Tibial artery (tissue), 4 donors: ENCODE results near the gene CDK8.

Experiments used
- DNase-seq, 2 donors: peaks; one replicate each; pipeline ENCODE4 v3.0.0-alpha.2; 2019
- H3K27ac ChIP-seq, 2 donors: fragments of 200-600 bp; sonication (generic) in 1 of 2; 1 replicate in 1 of 2; 2 replicates in 1 of 2; pipeline ENCODE4 v1.5.1; 2018 to 2019; ENCODE audit warnings: mild to moderate bottlenecking in 1 of 2
- H3K27me3 ChIP-seq, 2 donors: fragments of 200-600 bp; sonication (generic) in 1 of 2; one replicate each; pipeline versions ENCODE4 v1.5.1 to v1.6.0; 2016 to 2019
- H3K36me3 ChIP-seq, 3 donors: fragments of 200-600 bp; sonication (generic) in 2 of 3; one replicate each; pipeline ENCODE4 v1.5.1; 2016 to 2019; ENCODE audit warnings: mild to moderate bottlenecking in 2 of 3
- H3K4me1 ChIP-seq, 4 donors: fragments of 200-600 bp; sonication (generic) in 2 of 4; 1 replicate in 3 of 4; 2 replicates in 1 of 4; pipeline ENCODE4 v1.5.1; 2016 to 2019
- H3K4me3 ChIP-seq, 2 donors: fragments of 200-600 bp; sonication (generic) in 1 of 2; 1 replicate in 1 of 2; 2 replicates in 1 of 2; pipeline ENCODE4 v1.5.1; 2018 to 2019; ENCODE audit warnings: mild to moderate bottlenecking in 2 of 2
- H3K9me3 ChIP-seq, 3 donors: fragments of 200-600 bp; sonication (generic) in 1 of 3; one replicate each; pipeline ENCODE4 v1.5.1; 2016 to 2019
- CTCF ChIP-seq, 2 experiments: fragments of 200-600 bp in 1 of 2; fragments of 450-650 bp in 1 of 2; IDR thresholded peaks; one replicate each; pipeline ENCODE4 v1.5.1; 2017 to 2019; ENCODE audit warnings: antibody characterized with exemption in 2 of 2, mild to moderate bottlenecking in 1 of 2, moderate library complexity in 1 of 2
- intact Hi-C: fragments of 100-400 bp; cut with DNase I; formaldehyde crosslinking; loops from one replicate; pipeline ENCODE4 v1.15.0; 2023; ENCODE audit warnings: low total_unique reads

CDK8 gene

GRCh38 chr13:26433776-26434175 is 179.8 kb downstream of the CDK8 start:
- H3K4me3 ChIP-seq = no peak overlapping the region
- DNase-seq = no peak
- H3K36me3 ChIP-seq = no peaks in the 10 kb centered on the region
- no peak overlapping the region for H3K27ac ChIP-seq
- H3K4me1 ChIP-seq = peaks cover 0 to 15% (median 11%) of the 10 kb centered on the region in 4 donors
- no peaks in the 10 kb centered on the region for H3K27me3 ChIP-seq
- TF ChIP-seq CTCF (IDR thresholded peaks at IDR 0.05) = no peak
- intact Hi-C loops = no loop called here
- peaks cover 5 to 29% (median 11%) of the 10 kb centered on the region in 3 donors for H3K9me3 ChIP-seq

- Histone ChIP-seq H3K4me3 (no peak overlapping the region), H3K9me3 (peaks cover 5 to 29% (median 11%) of the 10 kb centered on the region in 3 donors), H3K4me1 (peaks cover 0 to 15% (median 11%) of the 10 kb centered on the region in 4 donors), H3K36me3 (no peaks in the 10 kb centered on the region), H3K27ac (no peak overlapping the region), H3K27me3 (no peaks in the 10 kb centered on the region)
- intact Hi-C loops = no loop called here
- DNase-seq = no peak
- no peak for TF ChIP-seq CTCF (IDR thresholded peaks at IDR 0.05)
Measured at GRCh38 chr13:26435171-26435570, 181.2 kb downstream of the CDK8 start.

GRCh38 chr13:26435646-26436045 is 181.7 kb downstream of the CDK8 start:
- intact Hi-C loops = no loop called here
- DNase-seq = no peak
- H3K9me3 ChIP-seq = peaks cover 5 to 29% (median 11%) of the 10 kb centered on the region in 3 donors
- no peaks in the 10 kb centered on the region for H3K36me3 ChIP-seq
- TF ChIP-seq CTCF (IDR thresholded peaks at IDR 0.05) = no peak
- no peak overlapping the region for H3K27ac ChIP-seq
- no peaks in the 10 kb centered on the region for H3K27me3 ChIP-seq
- no peak overlapping the region for H3K4me3 ChIP-seq
- H3K4me1 ChIP-seq = peaks cover 0 to 13% (median 11%) of the 10 kb centered on the region in 4 donors

GRCh38 chr13:26436914-26437313 is 183.0 kb downstream of the CDK8 start:
- no peak for TF ChIP-seq CTCF (IDR thresholded peaks at IDR 0.05)
- Histone ChIP-seq H3K4me3 (no peak overlapping the region), H3K36me3 (no peaks in the 10 kb centered on the region), H3K4me1 (peaks cover 0 to 3% (median 0%) of the 10 kb centered on the region in 4 donors), H3K9me3 (peaks cover 5 to 29% (median 11%) of the 10 kb centered on the region in 3 donors), H3K27ac (no peak overlapping the region), H3K27me3 (no peaks in the 10 kb centered on the region)
- intact Hi-C loops = no loop called here
- DNase-seq = no peak

- intact Hi-C loops = no loop called here
- TF ChIP-seq CTCF (IDR thresholded peaks at IDR 0.05) = no peak
- no peak overlapping the region for H3K4me3 ChIP-seq
- H3K27me3 ChIP-seq = no peaks in the 10 kb centered on the region
- peaks cover 5 to 29% (median 11%) of the 10 kb centered on the region in 3 donors for H3K9me3 ChIP-seq
- DNase-seq = no peak
- H3K4me1 ChIP-seq = peaks cover 0 to 21% (median 5%) of the 10 kb centered on the region in 4 donors
- no peak overlapping the region for H3K27ac ChIP-seq
- H3K36me3 ChIP-seq = no peaks in the 10 kb centered on the region
Measured at GRCh38 chr13:26440111-26440510, 186.2 kb downstream of the CDK8 start.

GRCh38 chr13:26441476-26441875 is 187.5 kb downstream of the CDK8 start:
- Histone ChIP-seq H3K4me3 (no peak overlapping the region), H3K9me3 (peaks cover 5 to 18% (median 5%) of the 10 kb centered on the region in 3 donors), H3K4me1 (peaks cover 0 to 21% (median 5%) of the 10 kb centered on the region in 4 donors), H3K27ac (no peak overlapping the region), H3K27me3 (no peaks in the 10 kb centered on the region), H3K36me3 (no peaks in the 10 kb centered on the region)
- no peak for TF ChIP-seq CTCF (IDR thresholded peaks at IDR 0.05)
- intact Hi-C loops = no loop called here
- DNase-seq = no peak
